NT2/D1 (cell line): Measurements from ENCODE around the gene PARVG.

Experiments used
- YY1 ChIP-seq: IDR thresholded peaks from 2 replicates; pipeline ENCODE4 v1.6.1; 2011; ENCODE audit not compliant: insufficient read length, insufficient read depth
- ZNF274 ChIP-seq: IDR thresholded peaks from 2 replicates; pipeline ENCODE4 v1.6.1; 2011; ENCODE audit warnings: mild to moderate bottlenecking, low read depth, low read length

- TF ChIP-seq YY1 (no peak), ZNF274 (no peak)
Observed at GRCh38 chr22:44161673-44162072, 19.1 kb upstream of the PARVG start.
